Left forelimb (tissue), 1 donor: Measurements from ENCODE around the gene ABCA6.
"Not testable (repeated sequence)": the region's sequence is repeated elsewhere in the genome, so short reads cannot be mapped to it uniquely, and the experiment has no call there.

Experiments used
- DNase-seq: peaks from one replicate; pipeline ENCODE4 v3.0.0-alpha.2; 2018; ENCODE audit warnings: low spot score

ABCA6 gene

DNA sequence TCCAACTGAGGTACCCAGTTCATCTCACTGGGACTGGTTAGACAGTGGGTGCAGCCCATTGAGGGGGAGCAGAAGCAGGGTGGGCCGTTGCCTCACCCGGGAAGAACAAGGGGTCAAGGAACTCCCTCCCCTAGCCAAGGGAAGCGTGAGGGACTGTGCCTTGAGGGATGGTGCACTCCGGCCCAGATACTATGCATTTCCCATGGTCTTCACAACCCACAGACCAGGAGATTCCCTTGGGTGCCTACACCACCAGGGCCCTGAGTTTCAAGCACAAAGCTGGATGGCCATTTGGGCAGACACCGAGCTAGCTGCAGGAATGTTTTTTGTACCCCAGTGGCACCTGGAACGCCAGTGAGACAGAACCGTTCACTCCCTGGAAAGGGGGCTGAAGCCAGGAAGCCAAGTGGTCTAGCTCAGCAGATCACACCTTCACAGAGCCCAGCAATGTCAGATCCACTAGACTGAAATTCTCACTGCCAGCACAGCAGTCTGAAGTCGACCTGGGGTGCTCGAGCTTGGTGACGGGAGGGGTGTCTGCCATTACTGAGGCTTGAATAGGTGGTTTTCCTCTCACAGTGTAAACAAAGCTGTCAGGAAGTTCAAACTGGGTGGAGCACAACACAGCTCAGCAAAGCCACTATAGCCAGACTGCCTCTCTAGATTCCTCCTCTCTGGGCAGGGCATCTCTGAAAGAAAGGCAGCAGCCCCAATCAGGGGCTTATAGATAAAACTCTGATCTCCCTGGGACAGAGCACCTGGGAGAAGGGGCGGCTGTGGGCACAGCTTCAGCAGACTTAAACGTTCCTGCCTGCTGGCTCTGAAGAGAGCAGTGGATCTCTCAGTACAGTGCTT lies 71.1 kb downstream of the ABCA6 start:
- DNase-seq, result not testable (repeated sequence)

DNA sequence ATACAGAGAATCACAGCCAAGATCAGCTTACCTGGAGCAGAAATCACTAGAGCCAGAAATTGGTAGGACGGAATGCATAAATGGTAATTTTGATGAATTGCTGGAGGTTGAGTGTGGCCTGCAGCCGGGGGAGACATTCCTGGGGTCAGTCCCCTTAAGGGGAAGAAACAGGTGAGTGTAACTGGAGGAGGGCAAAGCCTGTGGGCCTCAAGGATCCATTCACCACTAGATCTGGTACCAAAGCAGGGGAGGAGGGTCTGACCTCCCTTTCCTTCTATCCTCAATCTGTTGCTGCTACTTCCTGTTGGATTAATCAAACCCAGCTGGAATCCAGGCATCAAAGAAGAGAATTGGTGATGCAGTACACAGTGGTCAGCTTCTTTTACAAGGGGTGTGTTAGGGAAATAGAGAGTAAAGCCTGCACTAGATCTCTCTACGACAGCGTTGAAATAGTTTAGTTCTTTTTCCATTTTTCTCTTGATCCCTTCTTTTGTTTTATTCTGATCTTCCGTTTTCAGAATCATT lies 72.4 kb downstream of the ABCA6 start:
- DNase-seq, result no peak

DNA sequence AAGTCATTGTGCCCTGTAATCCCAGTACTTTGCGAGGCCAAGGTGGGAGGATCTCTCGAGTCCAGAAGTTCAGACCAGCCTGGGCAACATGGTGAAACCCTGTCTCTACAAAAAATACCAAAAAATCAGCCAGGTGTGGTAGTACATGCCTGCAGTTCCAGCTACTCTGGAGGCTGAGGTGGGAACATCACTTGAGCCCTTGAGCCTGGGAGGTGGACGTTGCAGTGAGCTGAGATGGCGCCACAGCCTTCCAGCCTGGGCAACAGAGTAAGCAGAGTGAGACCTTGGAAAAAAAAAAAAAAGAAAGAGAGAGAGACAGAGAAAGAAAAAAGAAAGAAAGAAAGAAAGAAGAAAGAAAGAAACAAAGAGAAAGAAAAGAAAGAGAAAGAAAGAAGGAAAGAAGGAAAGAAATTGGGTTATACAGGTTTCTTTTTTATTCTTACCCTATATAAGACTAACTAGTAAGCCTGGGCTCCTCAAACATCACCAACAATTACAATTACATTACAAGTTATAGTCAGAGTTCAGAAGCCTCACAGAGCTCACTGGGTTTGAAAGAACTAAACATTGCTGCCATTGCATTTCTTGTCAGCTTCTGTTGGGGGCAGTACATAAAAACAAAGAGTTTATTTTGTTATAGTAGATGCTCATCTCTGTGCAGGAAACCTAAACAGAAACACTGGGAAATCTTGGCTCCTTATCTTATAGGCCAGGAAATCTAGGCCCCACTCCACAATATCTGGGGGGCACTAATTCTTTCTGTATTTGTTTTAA lies 74.2 kb downstream of the ABCA6 start:
- no peak for DNase-seq

- no peak for DNase-seq
Measured at GRCh38 chr17:69066482-69066881, 75.2 kb downstream of the ABCA6 start.

- DNase-seq, result no peak
Measured at GRCh38 chr17:69065113-69065512, 76.6 kb downstream of the ABCA6 start.

- DNase-seq, result no peak
Measured at GRCh38 chr17:69064476-69064875, 77.2 kb downstream of the ABCA6 start.

- DNase-seq, result no peak
Measured at GRCh38 chr17:69064001-69064400, 77.7 kb downstream of the ABCA6 start.

DNA sequence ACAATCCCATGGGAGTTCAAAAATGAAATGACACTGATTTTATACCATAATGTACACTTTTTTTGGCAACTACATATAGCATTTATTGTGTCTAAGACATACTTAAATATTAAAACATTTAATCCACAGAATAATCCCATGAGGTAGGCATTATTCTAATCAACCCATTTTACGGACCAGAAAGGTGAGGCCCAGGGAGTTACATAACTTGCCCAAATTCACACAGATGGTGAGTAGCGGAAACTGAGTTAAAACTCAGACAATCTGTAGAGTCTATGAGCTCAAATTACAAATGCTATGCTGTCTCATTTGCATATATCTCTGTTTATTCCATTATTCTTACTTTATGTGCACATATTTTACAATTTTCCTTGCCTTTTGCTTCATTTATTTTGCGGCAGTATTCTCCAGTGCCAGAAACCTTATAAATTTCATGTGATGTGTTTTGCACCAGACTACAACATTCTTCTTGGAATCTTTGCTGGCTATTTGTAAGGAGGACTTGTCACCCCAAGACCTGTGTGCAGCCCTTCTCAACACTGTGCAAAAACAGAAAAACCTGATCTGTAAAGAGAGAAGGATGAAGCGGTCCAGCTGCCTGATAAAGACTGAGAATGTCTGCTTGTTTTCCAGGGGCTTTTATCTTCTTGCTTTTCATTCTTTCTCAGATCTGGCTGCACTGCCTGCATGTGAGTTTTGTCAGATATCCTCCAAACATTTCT lies 78.7 kb downstream of the ABCA6 start:
- no peak for DNase-seq

DNA sequence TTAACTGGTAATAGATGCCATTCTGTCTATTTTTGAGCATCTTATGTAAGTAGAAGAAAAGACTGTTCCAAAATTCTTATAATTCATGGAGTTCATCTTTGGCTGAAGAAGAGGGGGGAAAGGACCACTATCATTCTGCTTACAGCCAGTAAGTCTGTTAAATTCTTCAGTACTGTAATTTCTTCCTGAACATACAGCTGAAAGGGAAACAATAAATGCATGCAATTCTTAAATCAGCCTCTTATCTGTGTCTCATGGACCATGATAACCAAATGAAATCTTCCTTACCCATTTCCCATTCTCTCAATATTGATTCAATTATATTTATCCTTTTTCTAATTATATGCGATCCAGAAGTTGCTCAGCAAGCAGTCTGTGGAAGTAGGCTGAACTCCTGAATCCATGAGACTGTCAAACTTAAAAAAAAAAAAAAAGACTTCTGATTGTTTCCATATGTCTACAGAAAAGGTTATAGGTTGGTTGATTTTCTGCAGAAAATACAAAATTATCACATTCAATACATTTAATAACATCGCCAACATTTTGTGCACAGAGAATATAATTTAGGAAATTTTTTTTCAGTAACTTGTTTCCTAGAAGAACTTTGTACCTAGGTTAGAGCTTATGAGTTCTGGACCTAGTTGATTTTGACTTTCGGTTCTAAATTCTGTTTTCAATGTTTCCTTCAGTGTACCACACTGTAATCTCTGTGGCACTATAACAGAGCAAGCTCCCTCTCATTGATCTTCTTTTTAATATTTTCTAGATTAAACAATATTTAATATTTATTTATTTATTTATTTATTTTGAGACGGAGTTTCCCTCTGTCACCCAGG lies 79.8 kb downstream of the ABCA6 start:
- DNase-seq, result no peak

DNA sequence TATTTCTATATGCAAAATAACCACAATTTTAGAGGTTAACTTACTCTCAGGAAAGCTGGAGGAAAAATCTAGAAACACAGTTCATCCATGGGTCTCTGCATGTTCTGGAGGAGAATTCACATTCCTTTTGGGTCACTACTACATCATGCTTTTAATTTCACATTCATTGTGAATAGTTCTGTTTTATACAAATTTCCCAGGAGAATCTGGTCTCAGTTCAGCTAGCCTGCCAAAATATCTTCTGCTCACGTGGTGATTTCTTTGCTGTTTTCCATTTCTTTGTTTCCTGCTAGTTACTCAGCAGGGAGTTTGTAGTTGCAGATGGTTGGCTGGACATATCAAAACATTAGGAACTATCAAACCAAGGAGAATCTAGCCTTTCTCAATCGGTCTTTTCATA lies 80.9 kb downstream of the ABCA6 start, which contains the start of gene ABCA9:
Gene ABCA9, minus strand, starts transcription at position 106 of the 400 bp plus-strand sequence. CDS start 9,801 bp downstream, outside the sequence.
- DNase-seq, result no peak

DNA sequence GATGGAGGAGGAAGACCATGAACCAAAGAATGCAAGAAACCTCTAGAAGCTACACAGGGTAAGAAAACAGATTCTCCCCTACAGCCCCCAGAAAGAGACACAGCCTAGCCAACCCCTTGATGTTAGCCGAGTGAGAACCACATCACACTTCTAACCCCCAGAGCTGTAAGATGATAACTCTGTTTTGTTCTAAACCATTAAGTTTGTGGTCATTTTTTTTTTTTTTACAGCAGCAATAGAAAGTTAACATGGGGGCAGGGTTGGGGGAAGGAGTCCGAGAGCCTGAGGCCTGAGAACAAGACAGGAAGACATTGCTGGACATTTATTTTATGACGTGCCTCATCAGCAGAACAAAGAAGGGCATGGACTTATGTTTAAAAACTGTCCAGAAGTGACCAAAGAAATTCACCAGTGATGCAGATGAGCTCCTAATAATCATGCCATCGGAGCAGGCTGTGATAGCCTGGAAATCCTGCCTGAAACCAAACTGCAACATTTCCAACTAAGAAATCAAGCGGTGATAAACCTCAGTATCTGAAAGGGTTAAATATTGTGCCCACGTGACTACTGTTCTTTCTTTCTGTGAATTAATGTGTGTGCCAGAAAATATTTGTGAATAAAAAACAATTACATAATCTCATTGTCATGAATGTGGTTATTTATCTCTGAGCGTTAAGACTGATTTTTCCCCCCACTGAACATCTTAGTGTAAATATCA lies 82.1 kb downstream of the ABCA6 start:
- DNase-seq, result no peak

DNA sequence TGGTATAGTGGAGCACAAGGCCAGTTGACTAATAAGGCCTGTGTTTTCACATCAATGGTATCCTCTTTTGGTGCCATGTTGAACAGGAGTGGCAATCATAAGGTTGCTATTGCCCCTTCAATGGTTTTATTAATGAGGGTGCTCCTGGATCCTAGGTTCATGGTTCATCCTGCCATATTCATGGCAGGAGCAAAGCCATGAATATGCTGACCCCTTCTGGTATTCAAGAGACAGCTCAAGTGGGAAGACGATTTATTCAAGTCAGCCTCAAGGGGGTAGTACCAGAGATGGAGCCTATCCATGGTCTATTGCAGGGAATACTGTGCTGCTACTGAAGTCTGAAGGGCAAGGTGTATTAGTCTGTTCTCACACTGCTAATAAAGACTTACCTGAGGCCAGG lies 83.5 kb downstream of the ABCA6 start:
- DNase-seq, result no peak

GRCh38 chr17:69057280-69057679 lies 84.4 kb downstream of the ABCA6 start:
- no peak for DNase-seq

GRCh38 chr17:69056179-69056823 lies 85.4 kb downstream of the ABCA6 start:
- no peak for DNase-seq

GRCh38 chr17:69055334-69055733 lies 86.4 kb downstream of the ABCA6 start:
- DNase-seq, result no peak

DNA sequence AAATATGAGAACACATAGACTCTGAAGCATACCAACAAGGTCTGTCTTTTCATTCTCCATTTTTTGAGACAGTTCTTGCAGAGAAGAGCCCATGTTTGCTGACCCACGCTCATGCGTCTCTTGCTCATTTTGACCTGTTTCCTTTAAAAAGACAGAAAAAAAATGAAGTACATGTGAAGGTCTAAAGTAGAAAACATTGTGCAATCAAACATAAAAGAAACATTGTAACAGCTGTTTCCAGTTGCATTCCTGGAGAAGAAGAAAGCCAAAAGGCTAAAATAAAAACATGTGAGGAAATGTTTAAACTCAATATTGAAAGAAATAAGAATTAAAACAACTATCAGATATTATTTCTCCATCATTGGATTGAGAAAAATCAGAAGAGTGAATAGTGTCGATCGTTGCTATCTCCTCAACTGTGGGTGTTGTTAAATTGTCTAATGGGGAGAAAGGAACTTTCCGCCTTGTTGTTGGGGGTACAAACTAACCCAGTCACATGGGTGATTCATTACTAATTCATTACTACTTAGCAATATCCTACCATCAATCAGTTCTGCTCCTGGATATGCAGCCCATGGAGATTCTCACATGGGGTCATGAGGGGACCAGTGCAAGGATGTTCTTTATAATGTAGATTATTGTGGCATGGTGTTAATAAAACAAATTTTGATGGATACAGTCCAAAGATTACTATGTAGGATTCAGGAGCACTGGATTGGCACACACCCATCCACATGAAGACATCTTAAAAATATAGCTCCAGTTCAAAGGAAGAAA lies 90.5 kb downstream of the ABCA6 start:
- DNase-seq, result no peak

GRCh38 chr17:69048634-69049033 lies 93.1 kb downstream of the ABCA6 start:
- DNase-seq, result no peak

GRCh38 chr17:69047368-69048263 lies 94.1 kb downstream of the ABCA6 start:
- no peak for DNase-seq
